SU-DHL-6 (cell line): ENCODE data around the gene TBKBP1.

ENCODE experiments used
- CTCF ChIP-seq: fragments of 200-600 bp; sonication (generic); IDR thresholded peaks from one replicate; pipeline ENCODE4 v1.5.1; 2017; ENCODE audit warnings: antibody characterized with exemption, mild to moderate bottlenecking, low read length, moderate library complexity; ENCODE audit not compliant: insufficient read depth, poor library complexity, severe bottlenecking
- EZH2phosphoT487 ChIP-seq: fragments of 200-600 bp; sonication (generic), shearing (Covaris generic); conservative IDR thresholded peaks from 2 replicates; pipeline ENCODE4 v1.6.1; 2018; ENCODE audit warnings: mild to moderate bottlenecking, antibody characterized with exemption, low read length, moderate library complexity, mixed read lengths

GRCh38 chr17:47715669-47716325 is 21.8 kb downstream of the TBKBP1 start:
- TF ChIP-seq CTCF (no peak), EZH2phosphoT487 (no peak)
